Aorta (tissue), 5 donors: Measurements from ENCODE around the gene KIF5A. TPM values are rescaled to one million over a fixed set of nuclear protein-coding genes. Genes with fewer than 3 reads are reported as not detected.
"Not testable (repeated sequence)": the region's sequence is repeated elsewhere in the genome, so short reads cannot be mapped to it uniquely, and the experiment has no call there.

ENCODE experiments used
- ATAC-seq: fragments of 200-7000 bp; cut with Tn5 transposase; one replicate; pipeline ENCODE4 v1.9.1; 2022; ENCODE audit warnings: moderate library complexity; ENCODE audit not compliant: low FRiP score
- DNase-seq, 2 donors: peaks; one replicate each; pipeline ENCODE4 v3.0.0-alpha.2; 2020
- H3K27ac ChIP-seq, 2 donors: one replicate each; pipeline ENCODE4 v1.5.1; 2013; ENCODE audit warnings: low read length in 2 of 2, mild to moderate bottlenecking in 2 of 2, moderate library complexity in 2 of 2, control low read depth in 1 of 2, inconsistent platforms in 1 of 2, low read depth in 1 of 2
- H3K27me3 ChIP-seq, 2 donors: one replicate each; pipeline ENCODE4 v1.6.1; 2013; ENCODE audit warnings: control low read depth in 1 of 2, low read length in 1 of 2, mild to moderate bottlenecking in 1 of 2, moderate library complexity in 1 of 2; ENCODE audit not compliant: insufficient read depth in 2 of 2, control insufficient read depth in 1 of 2
- H3K36me3 ChIP-seq, 2 donors: one replicate each; pipeline ENCODE4 v1.6.1; 2013; ENCODE audit warnings: control low read depth in 1 of 2, low read length in 1 of 2, mild to moderate bottlenecking in 1 of 2; ENCODE audit not compliant: insufficient read depth in 2 of 2, control insufficient read depth in 1 of 2
- H3K4me1 ChIP-seq, 2 donors: one replicate each; pipeline ENCODE4 v1.6.1; 2013; ENCODE audit warnings: low read length in 2 of 2, control low read depth in 1 of 2, mild to moderate bottlenecking in 1 of 2, moderate library complexity in 1 of 2; ENCODE audit not compliant: insufficient read depth in 2 of 2, control insufficient read depth in 1 of 2
- H3K4me3 ChIP-seq, 2 donors: one replicate each; pipeline ENCODE4 v1.5.1; 2013; ENCODE audit warnings: low read length in 2 of 2, control low read depth in 1 of 2, mild to moderate bottlenecking in 1 of 2
- H3K9me3 ChIP-seq: one replicate; pipeline ENCODE4 v1.6.1; 2013; ENCODE audit warnings: mild to moderate bottlenecking, low read length; ENCODE audit not compliant: control insufficient read depth
- WGBS, 2 donors: extraction: QIAGEN DNeasy Blood & Tissue Kit; methylation state at CpG; one replicate each; pipeline ENCODE4 v1.1.7; 2013; 5-methylcytosine and 5-hydroxymethylcytosine counted together
- intact Hi-C, 2 donors: fragments of 100-400 bp; cut with DNase I; formaldehyde crosslinking; loops; one replicate each; pipeline versions ENCODE4 v1.14.2 to v1.15.0; 2022
- polyA plus RNA-seq, 2 donors: library from polyadenylated mRNA; stranded (reverse); fragments of 200-250 nt; gene quantifications; one replicate each; pipeline ENCODE4 v1.2.3, GENCODE V29; 2013
- total RNA-seq, 2 donors: library from RNA; stranded (reverse); fragmentation: NEBNext Ultra II Directional; extraction: Animal tissue kit (Norgen Biotek cat#: 25700); gene quantifications; one replicate each; pipeline ENCODE4 v1.2.1, GENCODE V29; 2021
- donor health status: healthy with polysubstance abuse.
- donor health status: Bipolar disorder and iron deficiency.
- donor health status: DM: no; HTN: no; CAD: no.
- donor health status: DM: no; HTN: no; CAD: no.
- donor health status: DM: yes; HTN: yes; CAD: no.

The KIF5A gene
- total and polyA plus RNA-seq, 4 donors: 0.75 to 3.5 (median 1.1) TPM

- no peaks in the 10 kb centered on the region for H3K36me3 ChIP-seq
- ATAC-seq (no peak), DNase-seq (no peak)
- no peak overlapping the region for H3K4me3 ChIP-seq
- intact Hi-C loops: no loop called here
- H3K9me3 ChIP-seq: no peaks in the 10 kb centered on the region
- H3K27ac ChIP-seq: no peak overlapping the region
- H3K27me3 ChIP-seq: no peaks in the 10 kb centered on the region
- 92 to 97% methylated on average over 2 of the region's 2 CpGs for WGBS, 2 donors
- H3K4me1 ChIP-seq: no peaks in the 10 kb centered on the region
These were observed 4.6 kb downstream of the KIF5A start for GRCh38 chr12:57554453-57554852.

GRCh38 chr12:57554897-57555296 is 5.1 kb downstream of the KIF5A start:
- Histone ChIP-seq H3K4me3 (no peak overlapping the region), H3K27me3 (no peaks in the 10 kb centered on the region), H3K27ac (no peak overlapping the region), H3K36me3 (no peaks in the 10 kb centered on the region), H3K9me3 (no peaks in the 10 kb centered on the region), H3K4me1 (no peaks in the 10 kb centered on the region)
- intact Hi-C loops: no loop called here
- ATAC-seq (no peak), DNase-seq (no peak)
- WGBS, 2 donors: 100% methylated on average over 1 of the region's 1 CpG

- H3K9me3 ChIP-seq: no peaks in the 10 kb centered on the region
- no peak overlapping the region for H3K4me3 ChIP-seq
- H3K27ac ChIP-seq: no peak overlapping the region
- no peaks in the 10 kb centered on the region for H3K27me3 ChIP-seq
- WGBS, 2 donors: 89 to 92% methylated on average over 4 of the region's 4 CpGs
- H3K4me1 ChIP-seq: no peaks in the 10 kb centered on the region
- peaks cover 0 to 1% of the 10 kb centered on the region in 2 donors for H3K36me3 ChIP-seq
- DNase-seq (no peak), ATAC-seq (no peak)
- intact Hi-C loops: no loop called here
These were observed 9.0 kb downstream of the KIF5A start for GRCh38 chr12:57558864-57559263.

GRCh38 chr12:57560516-57560915 is 10.7 kb downstream of the KIF5A start:
- no peak for DNase-seq
- no peak overlapping the region for H3K4me3 ChIP-seq
- peaks cover 0 to 3% of the 10 kb centered on the region in 2 donors for H3K36me3 ChIP-seq
- no peaks in the 10 kb centered on the region for H3K4me1 ChIP-seq
- no peaks in the 10 kb centered on the region for H3K27me3 ChIP-seq
- no peaks in the 10 kb centered on the region for H3K9me3 ChIP-seq
- intact Hi-C loops: no loop called here
- no peak overlapping the region for H3K27ac ChIP-seq
- 92 to 97% methylated on average over 2 of the region's 2 CpGs for WGBS, 2 donors
- ATAC-seq: no peak

- H3K9me3 ChIP-seq, H3K4me3 ChIP-seq, H3K36me3 ChIP-seq, H3K27me3 ChIP-seq, DNase-seq, H3K4me1 ChIP-seq, intact Hi-C loops, H3K27ac ChIP-seq, ATAC-seq: not testable (repeated sequence)
- 64% methylated on average over 1 of the region's 1 CpG for WGBS, 2 donors
These were observed 11.3 kb downstream of the KIF5A start for GRCh38 chr12:57561117-57561516.

- Histone ChIP-seq H3K4me1 (no peaks in the 10 kb centered on the region), H3K36me3 (peaks cover 0 to 3% of the 10 kb centered on the region in 2 donors), H3K27me3 (no peaks in the 10 kb centered on the region), H3K27ac (no peak overlapping the region), H3K4me3 (no peak overlapping the region), H3K9me3 (no peaks in the 10 kb centered on the region)
- ATAC-seq: no peak
- intact Hi-C loops: no loop called here
- DNase-seq: no peak
- 39 to 41% methylated on average over 4 of the region's 4 CpGs for WGBS, 2 donors
These were observed 13.5 kb downstream of the KIF5A start for GRCh38 chr12:57563358-57563757.

GRCh38 chr12:57564178-57564740 is 14.4 kb downstream of the KIF5A start:
- Histone ChIP-seq H3K4me3 (no peak overlapping the region), H3K36me3 (peaks cover 0 to 3% of the 10 kb centered on the region in 2 donors), H3K9me3 (no peaks in the 10 kb centered on the region), H3K27ac (no peak overlapping the region), H3K4me1 (no peaks in the 10 kb centered on the region), H3K27me3 (no peaks in the 10 kb centered on the region)
- DNase-seq: no peak
- whole genome bisulfite sequencing, 2 donors: 81 to 83% methylated on average over 7 of the region's 7 CpGs
- intact Hi-C loops: no loop called here
- ATAC-seq: no peak

- no peak overlapping the region for H3K27ac ChIP-seq
- H3K4me1 ChIP-seq: no peaks in the 10 kb centered on the region
- WGBS, 2 donors: 69 to 74% methylated on average over 6 of the region's 6 CpGs
- ATAC-seq: no peak
- no peak overlapping the region for H3K4me3 ChIP-seq
- no peak for DNase-seq
- intact Hi-C loops: no loop called here
- H3K27me3 ChIP-seq: no peaks in the 10 kb centered on the region
- H3K9me3 ChIP-seq: no peaks in the 10 kb centered on the region
- peaks cover 0 to 2% of the 10 kb centered on the region in 2 donors for H3K36me3 ChIP-seq
These were observed 19.0 kb downstream of the KIF5A start for GRCh38 chr12:57568838-57569237.

GRCh38 chr12:57569858-57570257 is 20.0 kb downstream of the KIF5A start:
- DNase-seq (no peak), ATAC-seq (no peak)
- WGBS, 2 donors: 86 to 88% methylated on average over 18 of the region's 18 CpGs
- no peak overlapping the region for H3K4me3 ChIP-seq
- no peaks in the 10 kb centered on the region for H3K4me1 ChIP-seq
- H3K27ac ChIP-seq: no peak overlapping the region
- H3K9me3 ChIP-seq: no peaks in the 10 kb centered on the region
- H3K27me3 ChIP-seq: no peaks in the 10 kb centered on the region
- no peaks in the 10 kb centered on the region for H3K36me3 ChIP-seq
- intact Hi-C loops: no loop called here
